GM21825 (cell line): ENCODE data around the gene VPREB1.
"Not testable (repeated sequence)": the region's sequence is repeated elsewhere in the genome, so short reads cannot be mapped to it uniquely, and the experiment has no call there.

Source experiments
- ATAC-seq: cut with Tn5 transposase; IDR thresholded peaks from one replicate; pipeline ENCODE4 v1.9.1; 2021; ENCODE audit warnings: mild to moderate bottlenecking, moderate library complexity; ENCODE audit not compliant: unreplicated experiment

Gene VPREB1

GRCh38 chr22:22244316-22245250 lies at the start of gene VPREB1:
VPREB1 (plus strand) TSS chr22:22244786; CDS start chr22:22244814, 28 bp downstream.
- ATAC-seq = no peak

- no peak for ATAC-seq
Measured at GRCh38 chr22:22194931-22195264, 49.7 kb upstream of the VPREB1 start.

- peak; percentile 53 for ATAC-seq
Measured at GRCh38 chr22:22195265-22196017, 49.1 kb upstream of the VPREB1 start.

GRCh38 chr22:22196018-22196533 lies 48.5 kb upstream of the VPREB1 start:
- peak; percentile 71 for ATAC-seq

GRCh38 chr22:22196833-22197477 lies 47.6 kb upstream of the VPREB1 start:
- no peak for ATAC-seq

GRCh38 chr22:22197993-22198402 lies 46.6 kb upstream of the VPREB1 start:
- no peak for ATAC-seq

GRCh38 chr22:22198751-22199150 lies 45.8 kb upstream of the VPREB1 start:
- ATAC-seq = no peak

- ATAC-seq = no peak
Measured at GRCh38 chr22:22199634-22200033, 45.0 kb upstream of the VPREB1 start.

- no peak for ATAC-seq
Measured at GRCh38 chr22:22200569-22201184, 43.9 kb upstream of the VPREB1 start.

GRCh38 chr22:22201185-22201929 lies 43.2 kb upstream of the VPREB1 start:
- no peak for ATAC-seq

GRCh38 chr22:22201930-22202343 lies 42.6 kb upstream of the VPREB1 start:
- ATAC-seq = no peak

- no peak for ATAC-seq
Measured at GRCh38 chr22:22203048-22203971, 41.3 kb upstream of the VPREB1 start.

- peak; percentile 78 for ATAC-seq
Measured at GRCh38 chr22:22207845-22208564, 36.6 kb upstream of the VPREB1 start.

- ATAC-seq = no peak
Measured at GRCh38 chr22:22208652-22209051, 35.9 kb upstream of the VPREB1 start.

- ATAC-seq = not testable (repeated sequence)
Measured at GRCh38 chr22:22209080-22209640, 35.4 kb upstream of the VPREB1 start.

- ATAC-seq = peak; percentile 33
Measured at GRCh38 chr22:22210375-22210774, 34.2 kb upstream of the VPREB1 start.

- no peak for ATAC-seq
Measured at GRCh38 chr22:22210889-22211833, 33.4 kb upstream of the VPREB1 start.
